ENCODE results near the gene AIFM2. TPM values are rescaled to one million over a fixed set of nuclear protein-coding genes. Genes with fewer than 3 reads are reported as not detected.

Gene AIFM2
- total RNA-seq, 4 donors from 2014 or later: 22.0 to 38.3 (median 31.1) TPM

DNA sequence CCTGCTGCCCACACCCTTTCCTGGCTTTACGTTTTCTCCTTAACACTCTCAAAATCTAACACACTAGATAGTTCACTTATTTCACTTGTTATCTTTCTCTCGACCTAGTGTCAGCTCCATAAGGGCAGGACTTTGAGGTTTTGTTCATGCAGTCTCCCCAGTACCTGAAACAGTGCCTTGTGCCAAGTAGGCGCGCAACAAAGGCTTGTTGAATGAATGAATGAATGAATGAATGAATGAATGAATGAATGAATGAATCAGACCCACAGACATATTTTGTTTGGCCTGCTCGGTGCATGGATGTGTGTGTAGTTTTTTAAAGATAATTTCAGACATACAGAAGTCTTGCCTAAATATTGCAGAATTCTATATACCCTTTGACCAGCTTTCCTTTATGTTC, 7.7 kb upstream of the AIFM2 start:
- Histone ChIP-seq H3K4me3 (replicated peaks in 1 of 3) (no peak overlapping the region), H3K9me3 (no peaks in the 10 kb centered on the region), H3K27ac (no peak overlapping the region), H3K4me1 (peaks cover 6 to 8% of the 10 kb centered on the region in 2 donors), H3K36me3 (peaks cover 0 to 3% of the 10 kb centered on the region in 2 donors), H3K27me3 (no peaks in the 10 kb centered on the region)
- no peak for DNase-seq
- intact Hi-C loops (cut with DNase I): no loop called here
- TF ChIP-seq CTCF (IDR thresholded peaks at IDR 0.05) (no peak), POLR2A (IDR thresholded peaks at IDR 0.05) (no peak)
- 94 to 95% methylated on average over 5 of the region's 5 CpGs for WGBS, 2 donors

- DNase-seq: no peak
- TF ChIP-seq CTCF (IDR thresholded peaks at IDR 0.05) (no peak), POLR2A (IDR thresholded peaks at IDR 0.05) (no peak)
- Histone ChIP-seq H3K27ac (no peak overlapping the region), H3K27me3 (no peaks in the 10 kb centered on the region), H3K9me3 (no peaks in the 10 kb centered on the region), H3K4me3 (replicated peaks in 1 of 3) (no peak overlapping the region), H3K4me1 (peaks cover 2 to 5% of the 10 kb centered on the region in 2 donors), H3K36me3 (peaks cover 0 to 3% of the 10 kb centered on the region in 2 donors)
- WGBS, 2 donors: 93% methylated on average over 6 of the region's 6 CpGs
- intact Hi-C loops (cut with DNase I): no loop called here
Observed at GRCh38 chr10:70139997-70140250, 7.3 kb upstream of the AIFM2 start.

DNA sequence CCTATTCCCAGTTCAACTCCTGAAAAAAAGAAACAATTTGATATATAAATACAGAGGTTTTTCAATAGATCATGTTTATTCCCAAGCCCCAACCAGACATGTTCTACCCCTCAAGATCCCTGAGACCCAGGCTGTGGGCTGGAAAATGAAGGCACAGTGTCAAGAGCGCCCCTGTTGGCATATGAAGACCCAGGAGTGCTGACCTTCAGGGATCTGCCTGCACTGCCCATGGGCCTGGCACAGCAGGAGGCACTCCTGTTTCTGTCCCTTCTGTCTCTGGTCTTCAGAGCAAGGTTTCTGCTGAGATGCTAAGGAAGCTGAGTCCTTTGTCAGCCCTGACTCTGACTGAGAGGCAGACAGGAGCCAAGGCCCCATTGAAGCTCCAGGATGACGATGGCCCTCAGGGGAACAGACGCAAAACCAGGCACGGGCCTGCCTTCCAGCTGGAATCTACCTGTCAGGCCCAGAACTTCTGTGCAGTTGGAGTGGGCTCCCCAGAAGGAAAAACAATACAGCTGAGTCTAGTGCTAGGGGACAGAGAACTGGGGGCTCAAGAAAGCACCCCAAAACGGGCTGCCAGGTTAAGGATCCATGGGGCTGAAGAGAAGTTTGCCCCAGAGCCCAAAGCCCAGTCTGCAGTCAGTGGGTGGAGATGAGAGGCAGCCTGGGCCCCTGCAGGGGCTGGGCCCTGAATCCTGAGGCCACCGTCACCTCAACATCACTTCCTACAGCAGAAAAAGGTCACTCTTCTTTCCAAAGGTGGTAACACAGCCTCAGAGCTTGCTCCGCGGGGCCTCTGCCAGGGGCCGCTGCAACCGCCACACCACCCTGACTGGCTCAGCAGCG, 6.7 kb upstream of the AIFM2 start:
- no peaks in the 10 kb centered on the region for H3K27me3 ChIP-seq
- DNase-seq: no peak
- H3K4me3 ChIP-seq (replicated peaks in 1 of 3): no peak overlapping the region
- intact Hi-C loops (cut with DNase I): no loop called here
- no peaks in the 10 kb centered on the region for H3K9me3 ChIP-seq
- H3K27ac ChIP-seq: no peak overlapping the region
- 92 to 96% methylated on average over 9 to 11 of the region's 11 CpGs for WGBS, 2 donors
- no peak for TF ChIP-seq CTCF (IDR thresholded peaks at IDR 0.05)
- TF ChIP-seq POLR2A (IDR thresholded peaks at IDR 0.05): no peak
- peaks cover 0 to 3% of the 10 kb centered on the region in 2 donors for H3K36me3 ChIP-seq
- H3K4me1 ChIP-seq: no peaks in the 10 kb centered on the region

GRCh38 chr10:70137927-70138883, 5.6 kb upstream of the AIFM2 start:
- Histone ChIP-seq H3K27ac (no peak overlapping the region), H3K27me3 (no peaks in the 10 kb centered on the region), H3K36me3 (peaks cover 0 to 3% of the 10 kb centered on the region in 2 donors), H3K9me3 (no peaks in the 10 kb centered on the region), H3K4me1 (peaks cover 4 to 5% of the 10 kb centered on the region in 2 donors), H3K4me3 (replicated peaks in 1 of 3) (no peak overlapping the region)
- intact Hi-C loops (cut with DNase I): no loop called here
- 93 to 94% methylated on average over 14 of the region's 14 CpGs for WGBS, 2 donors
- no peak for TF ChIP-seq POLR2A (IDR thresholded peaks at IDR 0.05)
- no peak for TF ChIP-seq CTCF (IDR thresholded peaks at IDR 0.05)
- DNase-seq: no peak

DNA sequence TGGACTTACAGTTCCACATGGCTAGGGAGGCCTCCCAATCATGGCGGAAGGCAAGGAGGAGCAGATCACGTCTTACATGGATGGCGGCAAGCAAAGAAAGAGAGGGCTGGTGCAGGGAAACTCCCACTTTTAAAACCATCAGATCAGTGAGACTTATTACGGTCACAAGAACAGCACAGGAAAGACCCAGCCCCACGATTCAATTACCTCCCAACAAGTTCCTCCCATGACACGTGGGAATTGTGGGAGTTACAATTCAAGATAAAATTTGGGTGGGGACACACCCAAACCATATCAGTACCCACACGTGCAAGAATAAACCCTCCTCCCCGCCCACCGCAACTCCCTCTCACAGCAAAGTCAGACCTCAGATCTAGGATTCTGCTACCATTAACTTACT, 4.5 kb upstream of the AIFM2 start:
- no peak overlapping the region for H3K4me3 ChIP-seq (replicated peaks in 1 of 3)
- intact Hi-C loops (cut with DNase I): no loop called here
- peaks cover 8 to 10% of the 10 kb centered on the region in 2 donors for H3K4me1 ChIP-seq
- H3K9me3 ChIP-seq: no peaks in the 10 kb centered on the region
- no peak overlapping the region for H3K27ac ChIP-seq
- no peaks in the 10 kb centered on the region for H3K27me3 ChIP-seq
- DNase-seq: no peak
- no peak for TF ChIP-seq CTCF (IDR thresholded peaks at IDR 0.05)
- TF ChIP-seq POLR2A (IDR thresholded peaks at IDR 0.05): no peak
- H3K36me3 ChIP-seq: peaks cover 0 to 3% of the 10 kb centered on the region in 2 donors
- WGBS, 2 donors: 80 to 89% methylated on average over 9 of the region's 9 CpGs

Data from thyroid gland (tissue), 4 donors.